ENCODE measurements around the gene TRMT44. TPM values are rescaled to one million over a fixed set of nuclear protein-coding genes. Genes with fewer than 3 reads are reported as not detected.
A peak's percentile ranks its signal among the peaks of the same experiment; 100 is the strongest.

The TRMT44 gene
- total and polyA plus RNA-seq, 2 of the 4 experiments (the other 2 are of a cell fraction), result 7.3 to 8.1 TPM

GRCh38 chr4:8504279-8505007 is 63.9 kb downstream of the TRMT44 start:
- H3K4me1 ChIP-seq (ENCODE audit: control insufficient read depth, insufficient read depth, low read length), result peaks cover 17% of the 10 kb centered on the region; the same call in 1 of the 2 replicates
- H3K14ac ChIP-seq (replicated peaks; ENCODE audit: low read depth, low read length), result no peak overlapping the region
- BruUV-seq (replicated peaks), result no TSS peak
- H3K56ac ChIP-seq (ENCODE audit: extremely low read depth, insufficient read depth, low read length), result no peak overlapping the region
- no peaks in the 10 kb centered on the region for H3K79me1 ChIP-seq (ENCODE audit: low read depth in 1 of 2, low read length in 2 of 2)
- H3K23ac ChIP-seq (ENCODE audit: low read depth, low read length), result no peak overlapping the region
- no peak overlapping the region for H3K4me2 ChIP-seq (ENCODE audit: low read depth, low read length)
- H4K5ac ChIP-seq (ENCODE audit: low read depth, low read length), result no peak overlapping the region
- peak overlapping the region; percentile 21 for H2AFZ ChIP-seq (replicated peaks; ENCODE audit: low read length, poor library complexity)
- H3K36me3 ChIP-seq (ENCODE audit: control insufficient read depth, insufficient read depth, low read length), result no peaks in the 10 kb centered on the region
- ChIA-PET CTCF (no interaction called here), POLR2A (ENCODE audit: unreplicated experiment) (no interaction called here)
- no peak overlapping the region for H2AK5ac ChIP-seq (ENCODE audit: low read depth, low read length)
- no peak for DNase-seq
- no peak overlapping the region for H2AK9ac ChIP-seq (replicated peaks; ENCODE audit: low read depth, low read length, poor library complexity)
- no peak overlapping the region for H3K4ac ChIP-seq (ENCODE audit: low read depth, low read length)
- no peak overlapping the region for H3K18ac ChIP-seq (ENCODE audit: low read depth, low read length)
- H3K9me1 ChIP-seq (ENCODE audit: insufficient read depth, low read length), result no peaks in the 10 kb centered on the region
- no peak overlapping the region for H3K9ac ChIP-seq (ENCODE audit: low read depth, low read length)
- H4K20me1 ChIP-seq (ENCODE audit: insufficient read depth, low read length), result no peaks in the 10 kb centered on the region
- TF ChIP-seq FOS (IDR thresholded peaks at IDR 0.05; ENCODE audit: low read depth, low read length) (no peak), POLR2A (IDR thresholded peaks at IDR 0.05; ENCODE audit: low read depth, low read length) (no peak), MAZ (IDR thresholded peaks at IDR 0.05; ENCODE audit: borderline replicate concordance, low read depth, low read length) (no peak), MAFK (IDR thresholded peaks at IDR 0.05; ENCODE audit: low read depth, low read length) (no peak), RFX5 (IDR thresholded peaks at IDR 0.05; ENCODE audit: low read depth, low read length) (no peak), CEBPB (IDR thresholded peaks at IDR 0.05; ENCODE audit: low read depth, low read length) (no peak), USF2 (IDR thresholded peaks at IDR 0.05; ENCODE audit: low read depth, low read length) (no peak), NFE2L2 (IDR thresholded peaks at IDR 0.05; ENCODE audit: low read depth, low read length) (no peak), SMC3 (IDR thresholded peaks at IDR 0.05; ENCODE audit: low read depth, low read length) (no peak), CHD1 (IDR thresholded peaks at IDR 0.05; ENCODE audit: low read depth, low read length) (no peak)
- no peak overlapping the region for H4K8ac ChIP-seq (ENCODE audit: low read depth in 2 of 2, low read length in 2 of 2)
- in situ Hi-C loops (cut with MboI; ENCODE audit: low sequenced_read_pairs), result no loop called here
- intact Hi-C loops (cut with micrococcal nuclease), result no loop called here
- H3K4me3 ChIP-seq (ENCODE audit: insufficient read depth, low read depth, low read length), result no peak overlapping the region
- H2BK5ac ChIP-seq (ENCODE audit: low read depth, low read length, poor library complexity, severe bottlenecking), result no peak overlapping the region
- WGBS, 2 experiments (ENCODE audit: extremely low coverage in 2 of 2, insufficient read length in 1 of 2), result 80% methylated on average over 3 of the region's 15 CpGs; no CpG with 5 or more reads in 1 of the 2 experiments
- peaks cover 2% of the 10 kb centered on the region; the same call in 1 of the 2 replicates for H3K9me3 ChIP-seq (ENCODE audit: control insufficient read depth, insufficient read depth, low read length)
- no peak overlapping the region for H2BK20ac ChIP-seq (ENCODE audit: low read depth, low read length)
- no peak overlapping the region for H4K91ac ChIP-seq (ENCODE audit: insufficient read depth, low read depth, low read length)
- peaks cover 25% of the 10 kb centered on the region; the same call in 1 of the 2 replicates for H3K27me3 ChIP-seq (ENCODE audit: control insufficient read depth, insufficient read depth, low read length)
- H3K27ac ChIP-seq (ENCODE audit: insufficient read depth, low read length), result no peak overlapping the region
- H2BK120ac ChIP-seq (ENCODE audit: low read depth, low read length), result no peak overlapping the region
- ATAC-seq (ENCODE audit: low read depth), result no peak
- no peak overlapping the region for H2BK15ac ChIP-seq (ENCODE audit: low read depth, low read length)
- dilution Hi-C loops (cut with HindIII; ENCODE audit: low sequenced_read_pairs, unreplicated experiment), result no loop called here
